PC-9 (cell line): Measurements from ENCODE around the gene FN3KRP.

Experiments used
- EZH2 ChIP-seq: fragments of 200-600 bp; sonication (generic); IDR thresholded peaks from 2 replicates; pipeline ENCODE4 v1.8.0; 2017; ENCODE audit warnings: antibody characterized with exemption, low read depth
- TF ChIP-seq, protein P1 (sequence below): fragments of 200-600 bp; sonication (generic); conservative IDR thresholded peaks from 2 replicates; pipeline ENCODE4 v1.6.1; 2017; ENCODE audit warnings: mixed run types, antibody characterized with exemption, mild to moderate bottlenecking, moderate library complexity

- TF ChIP-seq, protein P1, sequence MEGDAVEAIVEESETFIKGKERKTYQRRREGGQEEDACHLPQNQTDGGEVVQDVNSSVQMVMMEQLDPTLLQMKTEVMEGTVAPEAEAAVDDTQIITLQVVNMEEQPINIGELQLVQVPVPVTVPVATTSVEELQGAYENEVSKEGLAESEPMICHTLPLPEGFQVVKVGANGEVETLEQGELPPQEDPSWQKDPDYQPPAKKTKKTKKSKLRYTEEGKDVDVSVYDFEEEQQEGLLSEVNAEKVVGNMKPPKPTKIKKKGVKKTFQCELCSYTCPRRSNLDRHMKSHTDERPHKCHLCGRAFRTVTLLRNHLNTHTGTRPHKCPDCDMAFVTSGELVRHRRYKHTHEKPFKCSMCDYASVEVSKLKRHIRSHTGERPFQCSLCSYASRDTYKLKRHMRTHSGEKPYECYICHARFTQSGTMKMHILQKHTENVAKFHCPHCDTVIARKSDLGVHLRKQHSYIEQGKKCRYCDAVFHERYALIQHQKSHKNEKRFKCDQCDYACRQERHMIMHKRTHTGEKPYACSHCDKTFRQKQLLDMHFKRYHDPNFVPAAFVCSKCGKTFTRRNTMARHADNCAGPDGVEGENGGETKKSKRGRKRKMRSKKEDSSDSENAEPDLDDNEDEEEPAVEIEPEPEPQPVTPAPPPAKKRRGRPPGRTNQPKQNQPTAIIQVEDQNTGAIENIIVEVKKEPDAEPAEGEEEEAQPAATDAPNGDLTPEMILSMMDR = no peak
- TF ChIP-seq EZH2 = no peak
These were observed 21.9 kb upstream of the FN3KRP start for GRCh38 chr17:82694647-82695046.
